Stimulated activated CD8-positive, alpha-beta memory T cell treated with anti-CD3 and anti-CD28 coated beads, Interleukin-15, amount 100 ng/mL, for 4 hours (primary cell): ENCODE measurements around the gene LAMTOR5.

Experiments used
- DNase-seq, 2 donors: peaks; one replicate each; pipeline ENCODE4 v3.0.0-alpha.2; 2020; ENCODE audit warnings: low read depth in 2 of 2

The LAMTOR5 gene

GRCh38 chr1:110387048-110387754, 20.3 kb downstream of the LAMTOR5 start:
- no peak for DNase-seq

DNA sequence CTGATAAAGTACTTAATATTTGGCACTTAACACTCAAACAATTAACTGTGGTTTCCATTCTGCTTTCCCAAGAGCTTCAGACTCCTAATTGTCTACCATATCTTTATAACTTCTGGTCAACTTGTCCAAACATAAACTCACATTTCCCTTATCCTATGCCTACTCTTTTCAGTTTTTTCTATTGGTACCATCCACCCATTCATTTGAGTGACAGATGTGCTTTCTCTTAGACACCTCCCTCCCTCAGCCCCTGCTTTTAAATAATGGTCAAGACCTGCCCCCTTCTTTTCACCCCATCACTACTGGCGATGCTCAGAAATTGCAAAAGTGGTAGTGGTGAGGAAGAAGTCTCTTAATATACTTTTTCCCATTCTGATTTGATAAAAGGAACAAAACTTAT, 22.1 kb downstream of the LAMTOR5 start:
- no peak for DNase-seq

DNA sequence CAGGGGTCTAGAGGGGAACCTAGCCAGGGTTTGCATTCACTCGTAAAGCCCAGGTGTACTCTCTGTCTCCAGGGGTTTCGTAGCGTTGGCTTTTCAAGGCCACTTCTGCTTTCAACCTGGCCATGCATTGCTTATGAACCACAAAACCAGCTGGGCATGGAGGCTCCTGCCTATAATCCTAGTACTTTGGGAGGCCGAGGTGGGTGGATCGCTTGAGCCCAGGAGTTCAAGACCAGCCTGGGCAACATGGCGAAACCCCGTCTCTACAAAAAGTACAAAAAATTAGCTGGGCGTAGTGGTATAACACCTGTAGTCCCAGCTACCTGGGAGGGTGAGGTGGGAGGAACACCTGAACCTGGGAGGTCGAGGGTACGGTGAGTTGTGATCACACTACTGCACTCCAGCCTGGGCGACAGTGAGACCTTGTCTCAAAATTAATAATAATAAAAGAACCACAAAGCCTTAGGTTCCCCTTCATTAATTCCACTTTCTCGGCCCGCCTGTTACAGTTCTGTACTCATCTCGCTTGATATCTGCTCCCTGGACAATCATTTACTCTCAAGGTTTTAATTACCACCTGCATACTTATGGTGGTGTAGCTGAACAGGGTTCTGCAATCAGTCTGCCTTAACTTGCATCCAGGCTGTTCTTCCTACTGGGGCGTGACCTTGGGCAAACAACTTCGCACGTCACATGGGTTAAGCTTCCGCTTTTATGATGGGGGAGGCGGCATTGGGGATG, 22.7 kb downstream of the LAMTOR5 start:
- DNase-seq: no peak

DNA sequence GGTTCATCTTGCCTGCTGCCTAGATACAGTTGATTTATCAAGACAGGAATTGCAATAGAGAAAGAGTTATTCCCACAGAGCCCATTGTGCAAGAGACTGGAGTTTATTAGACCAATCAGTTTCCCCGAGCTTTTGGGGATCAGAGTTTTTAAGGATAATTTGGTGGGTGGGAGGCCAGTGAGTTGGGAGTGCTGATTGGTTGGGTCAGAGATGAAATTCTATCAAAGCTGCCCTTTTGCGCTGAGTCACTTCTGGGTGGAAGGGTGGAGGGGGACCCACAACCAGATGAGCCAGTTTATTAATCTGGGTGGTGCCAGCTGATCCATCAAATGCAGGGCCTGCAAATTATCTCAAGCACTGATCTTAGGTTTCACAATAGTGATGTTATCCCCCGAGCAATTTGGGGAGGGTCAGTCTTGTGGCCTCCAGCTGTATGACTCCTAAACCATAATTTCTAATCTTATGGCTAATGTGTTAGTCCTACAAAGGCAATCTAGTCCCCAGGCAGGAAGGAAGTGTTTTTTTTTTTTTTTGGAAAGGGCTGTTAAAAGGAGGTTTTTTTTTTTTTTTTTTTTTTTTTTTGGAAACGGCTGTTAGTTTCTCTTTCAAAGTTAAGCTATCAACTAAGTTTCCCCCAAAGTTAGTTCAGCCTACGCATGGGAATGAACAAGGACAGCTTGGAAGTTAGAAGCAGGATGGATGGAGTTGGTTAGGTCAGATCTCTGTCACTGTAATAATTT, 24.1 kb downstream of the LAMTOR5 start:
- no peak for DNase-seq

DNA sequence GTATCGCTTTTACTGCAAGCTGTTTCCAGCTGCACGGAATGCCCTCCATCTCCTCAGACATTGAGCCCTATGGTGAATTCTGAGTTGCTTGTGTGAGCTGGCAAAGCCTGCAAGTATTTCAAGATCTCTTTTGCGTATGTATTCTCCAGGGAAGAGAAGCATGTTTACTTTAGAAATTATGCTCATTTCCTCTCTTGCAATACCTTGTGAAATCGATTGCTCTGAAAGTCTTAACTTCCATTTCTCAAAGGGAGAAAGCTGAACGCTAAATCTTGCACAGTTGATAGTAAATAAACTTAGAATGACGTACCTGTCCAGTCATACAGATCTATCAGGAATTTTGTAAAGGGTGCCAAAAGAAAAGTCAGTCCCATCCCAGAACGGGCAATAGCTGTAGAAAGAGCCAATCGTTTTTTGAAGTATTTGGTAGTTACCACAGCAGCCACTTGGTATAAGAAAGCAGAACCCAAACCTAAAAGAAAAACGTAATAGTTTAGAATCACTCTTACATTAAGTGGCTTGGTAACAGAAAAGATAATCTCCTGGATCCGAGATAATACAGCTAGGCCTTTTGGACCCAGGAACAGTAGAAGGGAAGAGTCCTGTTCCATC, 26.7 kb downstream of the LAMTOR5 start:
- no peak for DNase-seq

- no peak for DNase-seq
Measured at GRCh38 chr1:110375490-110375889, 32.0 kb downstream of the LAMTOR5 start.

- no peak for DNase-seq
Measured at GRCh38 chr1:110370827-110371226, 36.7 kb downstream of the LAMTOR5 start.

DNA sequence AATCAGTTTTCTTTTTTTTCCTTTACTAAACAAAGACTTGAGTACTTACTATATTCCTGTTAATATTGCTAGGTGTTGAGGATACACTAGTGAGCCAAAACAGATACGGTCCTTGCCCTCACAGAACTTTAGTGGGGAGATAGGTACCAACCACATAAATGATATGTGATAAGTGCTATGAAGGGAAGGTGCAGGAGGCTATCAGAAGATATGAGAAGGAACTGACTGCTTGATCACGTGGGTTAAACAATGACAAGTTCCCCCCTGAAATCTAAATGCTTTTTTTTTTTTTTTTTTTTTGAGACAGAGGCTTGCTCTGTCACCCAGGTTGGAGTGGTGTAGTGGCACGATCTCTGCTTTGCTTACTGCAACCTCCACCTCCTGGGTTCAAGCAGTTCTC, 43.3 kb downstream of the LAMTOR5 start:
- DNase-seq: no peak

DNA sequence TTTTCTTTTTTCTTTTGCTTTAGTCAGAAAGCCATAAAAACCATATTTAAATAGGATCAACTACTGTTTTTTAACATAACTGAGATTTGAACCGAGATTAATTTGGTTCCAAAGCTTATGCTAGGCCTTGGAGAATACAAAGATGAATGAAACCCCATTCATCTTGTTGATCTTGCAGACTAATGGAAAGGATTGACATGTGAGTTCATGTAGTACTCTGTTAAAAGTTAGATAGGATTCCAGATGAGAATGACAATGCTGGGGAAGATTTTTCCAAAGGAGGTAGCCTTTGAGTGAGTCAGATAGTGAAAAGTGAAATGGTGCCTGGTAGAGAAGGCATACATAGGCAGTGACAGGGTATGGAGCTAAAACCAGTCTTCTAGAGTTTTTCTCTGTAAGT, 45.6 kb downstream of the LAMTOR5 start:
- no peak for DNase-seq

DNA sequence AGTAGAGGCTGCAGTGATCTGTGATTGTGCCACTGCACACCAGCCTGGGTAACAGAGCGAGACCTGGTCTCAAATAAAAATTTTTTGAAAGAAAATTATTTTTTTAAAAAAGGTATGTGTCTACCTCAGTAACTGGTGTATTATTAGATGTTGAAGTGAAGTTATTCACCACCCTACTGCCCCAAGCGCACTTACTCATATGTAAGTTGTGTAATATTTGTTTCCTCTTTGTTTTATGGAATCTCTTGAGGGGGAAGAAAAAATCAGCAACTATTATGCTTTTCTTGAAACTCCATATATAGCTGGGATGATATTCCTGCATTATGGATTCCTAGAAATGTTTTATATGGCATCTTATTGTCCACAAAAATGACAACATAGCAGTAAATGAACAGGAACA, 47.1 kb downstream of the LAMTOR5 start:
- DNase-seq: no peak

- DNase-seq: no peak
Measured at GRCh38 chr1:110356379-110356778, 51.1 kb downstream of the LAMTOR5 start.

GRCh38 chr1:110355321-110355720, 52.2 kb downstream of the LAMTOR5 start:
- no peak for DNase-seq
